ENCODE measurements around the gene P3H1. TPM values are rescaled to one million over a fixed set of nuclear protein-coding genes. Genes with fewer than 3 reads are reported as not detected.

The P3H1 gene
- total RNA-seq, 4 donors from 2014 or later, result 16.6 to 28.0 (median 24.2) TPM

GRCh38 chr1:42735056-42735455 lies 31.8 kb downstream of the P3H1 start:
- TF ChIP-seq POLR2A (IDR thresholded peaks at IDR 0.05) (no peak), CTCF (IDR thresholded peaks at IDR 0.05) (no peak)
- 84 to 87% methylated on average over 5 to 11 of the region's 11 CpGs for WGBS, 2 donors
- no peak for DNase-seq

GRCh38 chr1:42734201-42735035 lies 32.4 kb downstream of the P3H1 start:
- Histone ChIP-seq H3K27ac (no peak overlapping the region), H3K4me3 (replicated peaks in 1 of 3) (no peak overlapping the region), H3K27me3 (no peaks in the 10 kb centered on the region), H3K36me3 (no peaks in the 10 kb centered on the region), H3K4me1 (no peaks in the 10 kb centered on the region), H3K9me3 (no peaks in the 10 kb centered on the region)
- intact Hi-C loops (cut with DNase I), result no loop called here
- no peak for TF ChIP-seq POLR2A (IDR thresholded peaks at IDR 0.05)
- TF ChIP-seq CTCF (IDR thresholded peaks at IDR 0.05), result no peak
- 82 to 87% methylated on average over 6 to 7 of the region's 7 CpGs for WGBS, 2 donors
- no peak for DNase-seq

More at GRCh38 chr1:42735056-42735455, 31.8 kb downstream of the P3H1 start:
- H3K4me1 ChIP-seq, result no peaks in the 10 kb centered on the region
- no peaks in the 10 kb centered on the region for H3K9me3 ChIP-seq
- H3K4me3 ChIP-seq (replicated peaks in 1 of 3), result no peak overlapping the region
- H3K27ac ChIP-seq, result no peak overlapping the region
- no peaks in the 10 kb centered on the region for H3K27me3 ChIP-seq
- intact Hi-C loops (cut with DNase I), result no loop called here
- H3K36me3 ChIP-seq, result no peaks in the 10 kb centered on the region

- intact Hi-C loops (cut with DNase I), result no loop called here
Measured at GRCh38 chr1:42733415-42734200, 33.2 kb downstream of the P3H1 start.

GRCh38 chr1:42732126-42732680 lies 34.6 kb downstream of the P3H1 start:
- intact Hi-C loops (cut with DNase I), result no loop called here
- Histone ChIP-seq H3K9me3 (no peaks in the 10 kb centered on the region), H3K36me3 (no peaks in the 10 kb centered on the region), H3K4me3 (replicated peaks in 1 of 3) (no peak overlapping the region), H3K4me1 (no peaks in the 10 kb centered on the region), H3K27me3 (no peaks in the 10 kb centered on the region), H3K27ac (no peak overlapping the region)
- WGBS, 2 donors, result 89 to 90% methylated on average over 10 of the region's 10 CpGs
- TF ChIP-seq POLR2A (IDR thresholded peaks at IDR 0.05) (no peak), CTCF (IDR thresholded peaks at IDR 0.05) (no peak)
- DNase-seq, result no peak

More at GRCh38 chr1:42733415-42734200, 33.2 kb downstream of the P3H1 start:
- Histone ChIP-seq H3K9me3 (no peaks in the 10 kb centered on the region), H3K27me3 (no peaks in the 10 kb centered on the region), H3K4me1 (no peaks in the 10 kb centered on the region), H3K4me3 (replicated peaks in 1 of 3) (no peak overlapping the region), H3K27ac (no peak overlapping the region), H3K36me3 (no peaks in the 10 kb centered on the region)
- DNase-seq, result no peak
- TF ChIP-seq CTCF (IDR thresholded peaks at IDR 0.05), result no peak
- TF ChIP-seq POLR2A (IDR thresholded peaks at IDR 0.05), result no peak
- WGBS, 2 donors, result 84 to 91% methylated on average over 9 to 12 of the region's 12 CpGs

All from thyroid gland (tissue), 4 donors.